ENCODE results near the gene RNF145.

Gene RNF145

DNA sequence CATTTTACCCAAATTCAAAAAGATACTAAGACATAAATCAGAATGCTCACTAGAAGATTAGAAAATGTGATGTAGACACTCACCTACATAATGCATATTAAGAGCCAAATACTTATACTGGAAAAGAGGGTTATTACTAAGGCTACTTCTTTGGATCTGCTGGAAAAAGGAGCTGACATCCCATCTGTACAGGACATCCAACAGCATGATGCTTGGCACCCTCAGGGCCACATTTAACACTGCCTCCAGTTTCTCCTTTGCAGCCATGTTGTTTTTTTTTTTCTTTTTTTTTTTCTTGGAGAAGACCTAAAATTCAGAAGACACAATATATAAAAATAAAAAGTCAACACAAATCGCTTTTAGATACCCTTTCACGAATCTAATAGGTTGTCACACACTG lies 6.0 kb downstream of the RNF145 start:
- no peak for DNase-seq (ENCODE audit: extremely low read depth, low read depth)
- TF ChIP-seq, protein P1, sequence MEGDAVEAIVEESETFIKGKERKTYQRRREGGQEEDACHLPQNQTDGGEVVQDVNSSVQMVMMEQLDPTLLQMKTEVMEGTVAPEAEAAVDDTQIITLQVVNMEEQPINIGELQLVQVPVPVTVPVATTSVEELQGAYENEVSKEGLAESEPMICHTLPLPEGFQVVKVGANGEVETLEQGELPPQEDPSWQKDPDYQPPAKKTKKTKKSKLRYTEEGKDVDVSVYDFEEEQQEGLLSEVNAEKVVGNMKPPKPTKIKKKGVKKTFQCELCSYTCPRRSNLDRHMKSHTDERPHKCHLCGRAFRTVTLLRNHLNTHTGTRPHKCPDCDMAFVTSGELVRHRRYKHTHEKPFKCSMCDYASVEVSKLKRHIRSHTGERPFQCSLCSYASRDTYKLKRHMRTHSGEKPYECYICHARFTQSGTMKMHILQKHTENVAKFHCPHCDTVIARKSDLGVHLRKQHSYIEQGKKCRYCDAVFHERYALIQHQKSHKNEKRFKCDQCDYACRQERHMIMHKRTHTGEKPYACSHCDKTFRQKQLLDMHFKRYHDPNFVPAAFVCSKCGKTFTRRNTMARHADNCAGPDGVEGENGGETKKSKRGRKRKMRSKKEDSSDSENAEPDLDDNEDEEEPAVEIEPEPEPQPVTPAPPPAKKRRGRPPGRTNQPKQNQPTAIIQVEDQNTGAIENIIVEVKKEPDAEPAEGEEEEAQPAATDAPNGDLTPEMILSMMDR (IDR thresholded peaks at IDR 0.05; ENCODE audit: low read depth, low read length), result no peak

DNA sequence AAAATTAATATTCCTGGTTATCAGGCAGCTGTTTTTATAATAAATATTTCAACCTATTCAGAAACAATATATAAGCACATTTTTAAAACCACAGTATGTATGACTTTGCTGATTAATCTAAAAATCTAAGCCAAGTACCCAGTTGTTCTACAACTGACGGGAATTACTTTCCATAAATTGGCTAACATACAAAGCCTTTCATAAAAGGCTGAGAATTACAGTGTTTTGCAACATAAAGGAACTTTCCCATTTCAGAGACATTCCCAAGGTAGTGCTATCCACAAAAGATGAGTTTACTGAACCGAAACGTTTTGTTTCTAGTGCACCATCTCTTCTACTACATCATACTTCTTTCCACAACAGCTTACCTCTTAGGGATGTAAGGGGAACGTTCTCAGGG lies 7.2 kb downstream of the RNF145 start:
- TF ChIP-seq, protein P1 (IDR thresholded peaks at IDR 0.05; ENCODE audit: low read depth, low read length), result no peak
- no peak for DNase-seq (ENCODE audit: extremely low read depth, low read depth)

DNA sequence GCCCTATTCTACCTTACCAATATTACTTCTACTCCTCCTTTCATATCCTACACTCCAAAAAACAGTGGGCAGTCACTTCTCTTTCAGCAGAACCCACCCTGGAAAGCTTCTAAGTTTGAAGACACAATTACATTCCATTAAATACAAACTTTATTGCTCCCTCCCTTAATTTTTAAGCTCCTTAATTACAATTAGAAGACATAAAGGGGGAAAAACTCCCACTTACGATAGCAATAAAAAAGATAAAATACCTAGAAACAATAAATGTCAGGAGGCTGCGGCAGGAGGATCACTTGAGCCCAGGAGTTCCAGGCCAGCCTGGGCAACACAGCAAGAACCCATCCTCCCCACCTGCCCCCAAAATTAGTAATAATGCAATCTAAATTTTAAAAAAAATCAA lies 9.6 kb downstream of the RNF145 start:
- TF ChIP-seq, protein P1 (IDR thresholded peaks at IDR 0.05; ENCODE audit: low read depth, low read length), result no peak
- no peak for DNase-seq (ENCODE audit: extremely low read depth, low read depth)

DNA sequence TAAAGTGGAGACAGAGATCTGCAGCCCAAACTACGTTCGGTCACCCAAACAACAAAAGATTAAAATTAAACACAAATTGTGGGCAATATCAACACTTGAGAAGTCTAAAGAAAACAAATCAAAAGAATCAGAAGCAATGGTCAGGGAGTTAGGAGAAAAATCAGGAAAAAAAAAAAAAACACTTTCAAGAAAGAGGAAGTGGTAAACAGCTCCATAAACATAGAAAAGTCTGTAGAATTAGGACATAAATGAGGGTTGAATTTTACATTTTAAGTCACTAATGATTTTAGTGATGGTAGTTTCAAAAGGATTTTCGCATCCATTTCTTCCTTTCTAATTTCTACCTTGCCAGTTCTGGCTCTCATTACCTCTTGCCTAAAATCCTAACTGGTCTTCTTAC lies 10.1 kb downstream of the RNF145 start:
- TF ChIP-seq, protein P1 (IDR thresholded peaks at IDR 0.05; ENCODE audit: low read depth, low read length), result no peak
- DNase-seq (ENCODE audit: extremely low read depth, low read depth), result no peak

DNA sequence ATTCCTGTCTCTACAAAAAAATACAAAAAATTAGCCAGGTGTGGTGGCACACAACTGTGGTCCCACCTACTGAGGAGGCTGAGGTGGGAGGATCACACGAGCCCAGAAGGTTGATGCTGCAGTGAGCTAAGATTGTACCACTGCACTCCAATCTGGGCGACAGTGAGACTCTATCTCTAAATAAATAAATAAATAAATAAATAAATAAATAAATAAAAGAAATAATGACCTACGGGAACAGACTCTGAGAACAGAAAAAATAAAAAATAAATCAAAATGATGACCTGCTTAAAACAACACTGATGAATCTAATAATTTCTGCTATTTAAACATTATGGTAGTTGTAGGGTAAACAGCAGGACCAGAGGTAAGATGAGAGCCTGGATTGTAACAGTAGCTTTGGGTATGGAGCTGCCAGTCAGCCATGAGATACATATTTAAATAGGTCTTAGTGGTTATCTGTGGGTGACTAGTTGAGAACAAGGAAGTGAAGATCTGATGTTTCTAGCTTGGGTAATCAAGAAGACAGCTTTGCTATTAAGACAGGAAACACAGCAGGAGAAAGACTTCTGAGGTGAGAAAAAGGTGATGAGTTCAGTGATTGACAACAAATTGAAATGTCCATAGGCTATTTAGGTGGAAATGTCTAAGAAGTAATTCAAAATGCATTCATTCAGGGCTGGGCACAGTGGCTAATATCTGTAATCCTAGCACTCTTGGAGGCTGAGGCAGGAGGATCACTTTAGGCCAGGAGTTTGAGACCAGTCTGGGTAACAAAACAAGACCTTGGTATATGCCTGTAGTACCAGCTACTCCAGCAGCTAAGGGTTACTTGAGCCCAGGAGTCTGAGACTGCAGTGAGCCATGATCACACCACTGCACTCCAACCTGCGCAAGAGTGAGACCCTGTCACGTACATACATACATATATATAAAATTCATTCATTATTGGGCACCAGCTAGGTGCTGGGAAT lies 11.0 kb downstream of the RNF145 start:
- TF ChIP-seq, protein P1 (IDR thresholded peaks at IDR 0.05; ENCODE audit: low read depth, low read length), result no peak
- no peak for DNase-seq (ENCODE audit: extremely low read depth, low read depth)

DNA sequence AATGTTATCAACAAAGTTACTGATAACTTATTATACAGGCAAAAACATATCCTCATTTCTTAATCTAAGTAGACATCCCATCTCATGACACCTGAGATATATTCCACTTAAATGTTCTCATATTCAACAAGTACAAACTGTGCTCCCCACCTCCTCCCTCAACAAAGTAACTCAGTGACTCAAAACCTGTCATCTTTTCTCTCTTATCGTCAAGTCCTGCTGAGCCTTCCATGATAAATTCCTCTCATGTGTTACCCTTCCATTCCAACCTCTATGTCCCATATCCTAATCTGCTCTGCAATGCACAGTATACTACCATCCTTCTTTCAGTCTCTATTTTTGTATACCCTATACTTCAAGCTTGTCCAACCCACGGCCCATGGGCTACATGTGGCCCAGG lies 13.6 kb downstream of the RNF145 start:
- no peak for DNase-seq (ENCODE audit: extremely low read depth, low read depth)
- TF ChIP-seq, protein P1 (IDR thresholded peaks at IDR 0.05; ENCODE audit: low read depth, low read length), result no peak

DNA sequence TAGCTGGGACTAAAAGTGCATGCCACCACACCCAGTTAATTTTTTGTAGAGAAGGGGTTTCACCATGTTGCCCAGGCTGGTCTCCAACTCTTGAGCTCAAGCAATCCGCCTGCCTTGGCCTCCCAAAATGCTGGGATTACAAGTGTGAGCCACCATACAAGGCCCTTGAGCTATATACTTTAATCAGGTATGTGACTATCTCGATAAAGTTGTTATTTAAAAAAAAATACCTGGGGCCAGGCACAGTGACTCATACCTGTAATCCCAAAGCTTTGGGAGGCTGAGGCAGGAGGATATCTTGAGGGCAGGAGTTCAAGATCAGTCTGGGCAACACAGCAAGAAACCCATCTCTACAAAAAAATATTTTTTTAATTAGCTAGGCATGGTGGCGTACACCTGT lies 19.2 kb downstream of the RNF145 start:
- no peak for DNase-seq (ENCODE audit: extremely low read depth, low read depth)
- TF ChIP-seq, protein P1 (IDR thresholded peaks at IDR 0.05; ENCODE audit: low read depth, low read length), result no peak

All from AG09319 (cell line).